HepG2 (cell line): Measurements from ENCODE around the gene MARCHF4. TPM values are rescaled to one million over a fixed set of nuclear protein-coding genes. Genes with fewer than 3 reads are reported as not detected.

Experiments
- ARNTL ChIP-seq: sonication (generic); formaldehyde crosslinking; IDR thresholded peaks from 2 replicates; pipeline ENCODE4 v1.4.0; 2020; ENCODE audit warnings: mild to moderate bottlenecking, missing genetic modification reagents
- CEBPG ChIP-seq: IDR thresholded peaks from 2 replicates; pipeline ENCODE4 v1.6.1; 2016
- DR1 ChIP-seq: sonication (generic); formaldehyde crosslinking; IDR thresholded peaks from 2 replicates; pipeline ENCODE4 v1.8.0; 2021; ENCODE audit warnings: mild to moderate bottlenecking, missing genetic modification reagents, inconsistent platforms
- HOXA5 ChIP-seq: sonication (generic); formaldehyde crosslinking; IDR thresholded peaks from 2 replicates; pipeline ENCODE4 v1.4.0; 2020; ENCODE audit warnings: missing genetic modification reagents
- JUN ChIP-seq: sonication (generic); formaldehyde crosslinking; IDR thresholded peaks from 2 replicates; pipeline ENCODE4 v1.4.0; 2020; ENCODE audit warnings: mild to moderate bottlenecking, missing genetic modification reagents
- MATR3 ChIP-seq: sonication (generic); formaldehyde crosslinking; IDR thresholded peaks from 2 replicates; pipeline ENCODE4 v1.4.0; 2020; ENCODE audit warnings: missing genetic modification reagents
- MXD4 ChIP-seq: IDR thresholded peaks from 2 replicates; pipeline ENCODE4 v1.6.1; 2016; ENCODE audit warnings: mild to moderate bottlenecking, missing biosample characterization, missing genetic modification reagents
- SNRNP70 ChIP-seq: fragments of 200-400 bp; formaldehyde crosslinking; IDR thresholded peaks from 2 replicates; pipeline ENCODE4 v1.6.1; 2017; ENCODE audit warnings: mild to moderate bottlenecking, low read depth, low read length, moderate library complexity
- SP140L ChIP-seq: sonication (generic); formaldehyde crosslinking; IDR thresholded peaks from 2 replicates; pipeline ENCODE4 v1.4.0; 2020; ENCODE audit warnings: missing genetic modification reagents, borderline replicate concordance
- SRSF1 ChIP-seq: fragments of 200-400 bp; formaldehyde crosslinking; optimal IDR thresholded peaks from 2 replicates; pipeline ENCODE3; 2017; ENCODE audit warnings: mild to moderate bottlenecking, low read depth, low read length, moderate library complexity
- TRIM24 ChIP-seq: sonication (generic); formaldehyde crosslinking; IDR thresholded peaks from 2 replicates; pipeline ENCODE4 v1.8.0; 2022; ENCODE audit warnings: mild to moderate bottlenecking, missing genetic modification reagents
- XBP1 ChIP-seq: sonication (generic); formaldehyde crosslinking; IDR thresholded peaks from 2 replicates; pipeline ENCODE4 v1.5.0; 2020; ENCODE audit warnings: missing genetic modification reagents
- ZNF121 ChIP-seq: sonication (generic); formaldehyde crosslinking; IDR thresholded peaks from 2 replicates; pipeline ENCODE4 v1.5.0; 2020; ENCODE audit warnings: mild to moderate bottlenecking, missing genetic modification reagents
- ZNF337 ChIP-seq: sonication (generic); formaldehyde crosslinking; IDR thresholded peaks from 2 replicates; pipeline ENCODE4 v1.5.1; 2020; ENCODE audit warnings: missing genetic modification reagents, low read depth, mild to moderate bottlenecking, borderline replicate concordance
- ZNF33A ChIP-seq: sonication (generic); formaldehyde crosslinking; IDR thresholded peaks from 2 replicates; pipeline ENCODE4 v1.5.1; 2020; ENCODE audit warnings: missing genetic modification reagents, mild to moderate bottlenecking, moderate library complexity, borderline replicate concordance
- ZNF430 ChIP-seq: sonication (generic); formaldehyde crosslinking; IDR thresholded peaks from 2 replicates; pipeline ENCODE4 v1.9.0; 2021; ENCODE audit warnings: mild to moderate bottlenecking, missing genetic modification reagents
- ZNF546 ChIP-seq: sonication (generic); formaldehyde crosslinking; conservative IDR thresholded peaks from 2 replicates; pipeline ENCODE4 v1.8.1; 2023; ENCODE audit warnings: mild to moderate bottlenecking, missing genetic modification reagents
- ZNF547 ChIP-seq: sonication (generic); formaldehyde crosslinking; IDR thresholded peaks from 2 replicates; pipeline ENCODE4 v1.5.1; 2020; ENCODE audit warnings: mild to moderate bottlenecking, missing genetic modification reagents
- ZNF558 ChIP-seq: sonication (generic); formaldehyde crosslinking; IDR thresholded peaks from 2 replicates; pipeline ENCODE4 v1.9.0; 2022; ENCODE audit warnings: mild to moderate bottlenecking, missing genetic modification reagents, borderline replicate concordance
- ZNF563 ChIP-seq: sonication (generic); formaldehyde crosslinking; IDR thresholded peaks from 2 replicates; pipeline ENCODE4 v1.8.0; 2022; ENCODE audit warnings: mild to moderate bottlenecking, moderate library complexity, missing genetic modification reagents
- ZNF570 ChIP-seq: sonication (generic); formaldehyde crosslinking; IDR thresholded peaks from 2 replicates; pipeline ENCODE4 v1.4.0; 2020; ENCODE audit warnings: mild to moderate bottlenecking, missing genetic modification reagents, borderline replicate concordance
- polyA plus RNA-seq, 8 experiments: library from polyadenylated mRNA; depleted of rRNA in 3 of 8; stranded (reverse) in 7 of 8; unstranded in 1 of 8; fragments of >200 nt; fragmentation: Illumina TruSeq in 4 of 8; extraction: Trizol in 4 of 8; gene quantifications; 2 replicates each; pipeline versions ENCODE4 v1.2.1 to v1.2.3, GENCODE V29; 2011 to 2016; ENCODE audit warnings: low read depth in 4 of 8, missing spikeins in 1 of 8, mixed read lengths in 1 of 8; ENCODE audit not compliant: insufficient read depth in 1 of 8
- total RNA-seq, 5 experiments: library from RNA; depleted of rRNA; stranded (reverse); fragments of >200 nt; fragmentation: Illumina TruSeq; extraction: Trizol; gene quantifications; 2 replicates each; pipeline ENCODE4 v1.2.3, GENCODE V29; 2016; ENCODE audit warnings: low read depth in 1 of 5
- TF ChIP-seq, protein P1 (sequence below): sonication (generic); formaldehyde crosslinking; IDR thresholded peaks from 2 replicates; pipeline ENCODE4 v1.4.0; 2020; ENCODE audit warnings: missing genetic modification reagents
- TF ChIP-seq, protein P2 (sequence below): sonication (generic); formaldehyde crosslinking; IDR thresholded peaks from 2 replicates; pipeline ENCODE4 v1.5.0; 2020; ENCODE audit warnings: mild to moderate bottlenecking, missing genetic modification reagents

Gene MARCHF4
- total and polyA plus RNA-seq, 2 of the 13 experiments (the other 11 are each of a cell fraction or from before 2014, with no cell fraction given) = not detected

GRCh38 chr2:216412022-216412999 lies 40.0 kb upstream of the MARCHF4 start, which contains the start of gene SMARCAL1 (continued):
- TF ChIP-seq ZNF570 (CRISPR knock-in tag) (no peak), ARNTL (0 out of 2 replicates have a peak, but pooled peaks have one; percentile 41), HOXA5 (CRISPR knock-in tag) (peak; percentile 89), SRSF1 (no peak), JUN (CRISPR knock-in tag) (peak; percentile 33; the same call in 1 of the 2 replicates), TRIM24 (CRISPR knock-in tag) (no peak), MXD4 (CRISPR knock-in tag) (no peak), ZNF33A (CRISPR knock-in tag) (no peak; the same call in 1 of the 2 replicates), ZNF121 (0 out of 2 replicates have a peak, but pooled peaks have one; percentile 19), ZNF430 (CRISPR knock-in tag) (peak; percentile 98), MATR3 (CRISPR knock-in tag) (no peak), XBP1 (no peak), CEBPG (peak; percentile 71), ZNF558 (CRISPR knock-in tag) (no peak), SP140L (0 out of 2 replicates have a peak, but pooled peaks have one; percentile 25), ZNF547 (CRISPR knock-in tag) (peak; percentile 85; the same call in 1 of the 2 replicates), DR1 (CRISPR knock-in tag) (peak; percentile 88), SNRNP70 (no peak), ZNF337 (no peak), ZNF563 (CRISPR knock-in tag) (peak; percentile 93), ZNF546 (peak; percentile 94)
- TF ChIP-seq, protein P1, sequence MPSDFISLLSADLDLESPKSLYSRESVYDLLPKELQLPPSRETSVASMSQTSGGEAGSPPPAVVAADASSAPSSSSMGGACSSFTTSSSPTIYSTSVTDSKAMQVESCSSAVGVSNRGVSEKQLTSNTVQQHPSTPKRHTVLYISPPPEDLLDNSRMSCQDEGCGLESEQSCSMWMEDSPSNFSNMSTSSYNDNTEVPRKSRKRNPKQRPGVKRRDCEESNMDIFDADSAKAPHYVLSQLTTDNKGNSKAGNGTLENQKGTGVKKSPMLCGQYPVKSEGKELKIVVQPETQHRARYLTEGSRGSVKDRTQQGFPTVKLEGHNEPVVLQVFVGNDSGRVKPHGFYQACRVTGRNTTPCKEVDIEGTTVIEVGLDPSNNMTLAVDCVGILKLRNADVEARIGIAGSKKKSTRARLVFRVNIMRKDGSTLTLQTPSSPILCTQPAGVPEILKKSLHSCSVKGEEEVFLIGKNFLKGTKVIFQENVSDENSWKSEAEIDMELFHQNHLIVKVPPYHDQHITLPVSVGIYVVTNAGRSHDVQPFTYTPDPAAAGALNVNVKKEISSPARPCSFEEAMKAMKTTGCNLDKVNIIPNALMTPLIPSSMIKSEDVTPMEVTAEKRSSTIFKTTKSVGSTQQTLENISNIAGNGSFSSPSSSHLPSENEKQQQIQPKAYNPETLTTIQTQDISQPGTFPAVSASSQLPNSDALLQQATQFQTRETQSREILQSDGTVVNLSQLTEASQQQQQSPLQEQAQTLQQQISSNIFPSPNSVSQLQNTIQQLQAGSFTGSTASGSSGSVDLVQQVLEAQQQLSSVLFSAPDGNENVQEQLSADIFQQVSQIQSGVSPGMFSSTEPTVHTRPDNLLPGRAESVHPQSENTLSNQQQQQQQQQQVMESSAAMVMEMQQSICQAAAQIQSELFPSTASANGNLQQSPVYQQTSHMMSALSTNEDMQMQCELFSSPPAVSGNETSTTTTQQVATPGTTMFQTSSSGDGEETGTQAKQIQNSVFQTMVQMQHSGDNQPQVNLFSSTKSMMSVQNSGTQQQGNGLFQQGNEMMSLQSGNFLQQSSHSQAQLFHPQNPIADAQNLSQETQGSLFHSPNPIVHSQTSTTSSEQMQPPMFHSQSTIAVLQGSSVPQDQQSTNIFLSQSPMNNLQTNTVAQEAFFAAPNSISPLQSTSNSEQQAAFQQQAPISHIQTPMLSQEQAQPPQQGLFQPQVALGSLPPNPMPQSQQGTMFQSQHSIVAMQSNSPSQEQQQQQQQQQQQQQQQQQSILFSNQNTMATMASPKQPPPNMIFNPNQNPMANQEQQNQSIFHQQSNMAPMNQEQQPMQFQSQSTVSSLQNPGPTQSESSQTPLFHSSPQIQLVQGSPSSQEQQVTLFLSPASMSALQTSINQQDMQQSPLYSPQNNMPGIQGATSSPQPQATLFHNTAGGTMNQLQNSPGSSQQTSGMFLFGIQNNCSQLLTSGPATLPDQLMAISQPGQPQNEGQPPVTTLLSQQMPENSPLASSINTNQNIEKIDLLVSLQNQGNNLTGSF = peak; percentile 90
- TF ChIP-seq, protein P2, sequence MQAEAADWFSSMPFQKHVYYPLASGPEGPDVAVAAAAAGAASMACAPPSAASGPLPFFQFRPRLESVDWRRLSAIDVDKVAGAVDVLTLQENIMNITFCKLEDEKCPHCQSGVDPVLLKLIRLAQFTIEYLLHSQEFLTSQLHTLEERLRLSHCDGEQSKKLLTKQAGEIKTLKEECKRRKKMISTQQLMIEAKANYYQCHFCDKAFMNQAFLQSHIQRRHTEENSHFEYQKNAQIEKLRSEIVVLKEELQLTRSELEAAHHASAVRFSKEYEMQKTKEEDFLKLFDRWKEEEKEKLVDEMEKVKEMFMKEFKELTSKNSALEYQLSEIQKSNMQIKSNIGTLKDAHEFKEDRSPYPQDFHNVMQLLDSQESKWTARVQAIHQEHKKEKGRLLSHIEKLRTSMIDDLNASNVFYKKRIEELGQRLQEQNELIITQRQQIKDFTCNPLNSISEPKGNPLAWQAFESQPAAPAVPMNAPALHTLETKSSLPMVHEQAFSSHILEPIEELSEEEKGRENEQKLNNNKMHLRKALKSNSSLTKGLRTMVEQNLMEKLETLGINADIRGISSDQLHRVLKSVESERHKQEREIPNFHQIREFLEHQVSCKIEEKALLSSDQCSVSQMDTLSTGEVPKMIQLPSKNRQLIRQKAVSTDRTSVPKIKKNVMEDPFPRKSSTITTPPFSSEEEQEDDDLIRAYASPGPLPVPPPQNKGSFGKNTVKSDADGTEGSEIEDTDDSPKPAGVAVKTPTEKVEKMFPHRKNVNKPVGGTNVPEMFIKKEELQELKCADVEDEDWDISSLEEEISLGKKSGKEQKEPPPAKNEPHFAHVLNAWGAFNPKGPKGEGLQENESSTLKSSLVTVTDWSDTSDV = peak; percentile 99
